ENCODE data around the gene IFT81.
A peak's percentile ranks its signal among the peaks of the same experiment; 100 is the strongest.
"Not testable (repeated sequence)": the region's sequence is repeated elsewhere in the genome, so short reads cannot be mapped to it uniquely, and the experiment has no call there.

IFT81 gene, protein sequence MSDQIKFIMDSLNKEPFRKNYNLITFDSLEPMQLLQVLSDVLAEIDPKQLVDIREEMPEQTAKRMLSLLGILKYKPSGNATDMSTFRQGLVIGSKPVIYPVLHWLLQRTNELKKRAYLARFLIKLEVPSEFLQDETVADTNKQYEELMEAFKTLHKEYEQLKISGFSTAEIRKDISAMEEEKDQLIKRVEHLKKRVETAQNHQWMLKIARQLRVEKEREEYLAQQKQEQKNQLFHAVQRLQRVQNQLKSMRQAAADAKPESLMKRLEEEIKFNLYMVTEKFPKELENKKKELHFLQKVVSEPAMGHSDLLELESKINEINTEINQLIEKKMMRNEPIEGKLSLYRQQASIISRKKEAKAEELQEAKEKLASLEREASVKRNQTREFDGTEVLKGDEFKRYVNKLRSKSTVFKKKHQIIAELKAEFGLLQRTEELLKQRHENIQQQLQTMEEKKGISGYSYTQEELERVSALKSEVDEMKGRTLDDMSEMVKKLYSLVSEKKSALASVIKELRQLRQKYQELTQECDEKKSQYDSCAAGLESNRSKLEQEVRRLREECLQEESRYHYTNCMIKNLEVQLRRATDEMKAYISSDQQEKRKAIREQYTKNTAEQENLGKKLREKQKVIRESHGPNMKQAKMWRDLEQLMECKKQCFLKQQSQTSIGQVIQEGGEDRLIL

DNA sequence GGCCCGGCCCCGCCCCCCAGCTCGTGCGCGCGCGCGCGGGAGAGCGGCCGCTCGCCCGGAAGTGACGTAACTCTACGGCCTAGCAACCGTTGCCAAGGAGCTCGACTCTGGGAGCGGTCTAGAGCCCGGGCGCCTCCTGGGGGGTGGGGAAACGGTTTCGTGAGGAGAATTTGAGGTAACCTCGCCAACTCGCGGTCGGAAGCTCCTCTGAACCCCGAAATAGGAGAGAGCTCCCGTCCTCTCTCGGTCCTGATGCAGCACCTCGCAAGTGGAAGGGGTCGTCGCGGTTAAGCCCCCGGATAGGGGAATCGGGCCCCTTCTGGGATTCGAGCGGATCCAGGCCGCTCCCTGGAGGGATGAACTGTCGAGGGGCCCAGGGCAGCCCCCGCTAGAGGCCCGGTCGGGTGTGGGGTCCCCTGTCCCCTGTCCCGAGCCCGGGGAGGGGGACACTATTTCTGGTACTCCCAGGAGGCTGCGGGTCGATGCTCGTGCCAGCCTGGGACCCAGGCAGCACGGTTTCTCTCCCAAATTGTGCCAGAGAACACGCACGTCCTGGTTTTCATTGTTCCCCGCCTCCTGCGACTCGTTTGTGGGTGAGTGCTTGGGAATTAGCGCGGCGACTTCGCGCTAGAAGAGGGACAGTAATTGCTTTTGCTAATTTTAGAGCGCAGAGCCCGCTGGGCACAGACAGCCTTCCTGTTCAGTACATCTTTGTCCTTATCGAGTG, at the start of gene IFT81:
TSS of gene IFT81 (plus strand) at position 89 of the 727 bp plus-strand sequence. CDS start 3,024 bp downstream, outside the sequence.
- H3K27me3 Mint-ChIP-seq, result peaks cover 4% of the 10 kb centered on the region
- peaks cover 1% of the 10 kb centered on the region for H3K36me3 Mint-ChIP-seq (ENCODE audit: low read depth)
- H3K27ac Mint-ChIP-seq, result peak within 1 kb of the TSS; percentile 89
- peak within 1 kb of the TSS; percentile 90 for H3K4me3 Mint-ChIP-seq
- H3K4me1 Mint-ChIP-seq (ENCODE audit: low read depth), result peaks cover 9% of the 10 kb centered on the region
- DNase-seq, result peak; percentile 97
- no peaks in the 10 kb centered on the region for H3K9me3 Mint-ChIP-seq

DNA sequence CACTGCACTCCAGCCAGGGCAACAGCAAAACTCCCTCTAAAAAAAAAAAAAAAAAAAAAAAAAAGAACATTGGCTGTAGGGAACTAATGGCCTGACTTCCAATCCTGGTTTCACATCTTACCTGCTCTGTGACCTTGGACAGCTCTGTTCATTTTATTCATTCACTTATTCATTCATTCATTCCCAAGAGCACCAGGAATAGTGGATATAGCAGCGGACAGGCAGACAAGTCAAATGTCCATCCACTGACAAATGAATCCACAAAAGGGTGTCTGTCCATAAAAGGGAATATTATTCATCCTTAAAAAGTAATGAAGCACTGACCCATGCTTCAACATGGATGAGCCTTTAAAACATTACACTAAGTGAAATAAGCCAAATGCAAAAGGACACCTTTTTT, 48.3 kb upstream of the IFT81 start:
- Mint-ChIP-seq H3K4me3 (no peak overlapping the region), H3K36me3 (ENCODE audit: low read depth) (peaks cover 3% of the 10 kb centered on the region), H3K9me3 (peaks cover 3% of the 10 kb centered on the region), H3K27ac (no peak overlapping the region), H3K4me1 (ENCODE audit: low read depth) (peaks cover 67% of the 10 kb centered on the region), H3K27me3 (no peaks in the 10 kb centered on the region)
- no peak for DNase-seq

DNA sequence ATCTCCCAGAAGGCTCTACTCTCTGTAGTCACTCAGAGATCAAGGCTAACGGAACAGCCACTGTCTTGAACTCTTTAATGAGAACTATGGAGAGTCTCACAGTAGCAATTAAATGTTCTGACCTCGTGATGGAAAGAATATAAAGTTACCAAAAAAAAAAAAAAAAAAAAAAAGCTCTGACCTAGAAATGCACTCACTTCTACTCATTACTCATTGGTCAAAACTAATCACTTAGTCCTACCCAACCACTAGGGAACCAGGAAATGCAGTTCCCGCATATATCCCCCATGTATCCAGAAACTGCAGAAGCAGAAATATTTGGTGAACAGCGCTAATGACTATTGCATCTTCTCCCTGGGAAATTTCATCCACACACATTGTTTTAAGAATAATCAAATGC, 46.4 kb upstream of the IFT81 start:
- H3K4me3 Mint-ChIP-seq, result no peak overlapping the region
- H3K27me3 Mint-ChIP-seq, result no peaks in the 10 kb centered on the region
- H3K27ac Mint-ChIP-seq, result peak overlapping the region; percentile 97
- H3K4me1 Mint-ChIP-seq (ENCODE audit: low read depth), result peaks cover 56% of the 10 kb centered on the region
- H3K9me3 Mint-ChIP-seq, result peaks cover 3% of the 10 kb centered on the region
- peaks cover 3% of the 10 kb centered on the region for H3K36me3 Mint-ChIP-seq (ENCODE audit: low read depth)
- DNase-seq, result no peak

DNA sequence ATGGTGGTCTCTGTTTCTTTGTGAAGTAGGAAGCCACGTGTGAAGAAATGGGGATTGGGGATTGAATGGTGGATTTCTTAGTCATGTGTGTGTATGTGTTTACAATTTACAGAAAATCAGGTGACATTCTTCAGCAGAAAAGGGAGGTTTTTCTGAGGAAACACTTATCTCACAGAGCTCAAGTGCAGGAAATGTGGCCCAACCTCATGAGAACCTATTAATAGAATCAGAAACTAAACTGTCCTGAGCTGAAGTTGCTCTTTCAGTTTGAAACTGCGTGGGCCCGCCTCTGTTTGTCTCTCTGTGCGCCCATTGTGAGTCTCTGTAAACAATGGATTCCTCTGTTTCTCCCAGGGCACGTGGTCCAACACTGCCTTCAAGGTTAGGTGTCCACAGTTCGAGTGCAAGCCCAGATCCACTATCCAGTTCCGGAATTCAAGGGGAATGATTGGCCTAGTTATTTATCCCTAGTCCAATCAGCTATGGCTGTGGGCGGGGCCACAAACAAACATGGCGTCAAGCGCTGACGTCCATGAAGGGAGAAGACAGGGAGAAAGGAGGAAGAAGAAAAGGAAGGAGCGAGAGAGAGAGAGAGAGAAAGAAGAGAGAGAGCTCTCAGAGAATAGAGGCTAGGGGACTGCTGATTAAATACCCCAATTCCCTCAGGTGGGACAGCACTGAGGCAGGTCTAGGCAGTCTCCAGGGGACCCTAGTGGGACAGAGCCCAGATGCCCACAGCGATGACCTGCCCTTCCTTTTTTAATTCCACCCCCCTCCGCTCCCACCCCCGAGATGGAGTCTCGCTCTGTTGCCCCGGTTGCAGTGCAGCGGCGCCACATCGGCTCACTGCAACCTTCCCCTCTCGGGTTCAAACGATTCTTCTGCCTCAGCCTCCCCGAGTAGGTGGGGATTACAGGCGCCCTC, 44.4 kb upstream of the IFT81 start:
- H3K27me3 Mint-ChIP-seq, result no peaks in the 10 kb centered on the region
- peaks cover 37% of the 10 kb centered on the region for H3K4me1 Mint-ChIP-seq (ENCODE audit: low read depth)
- DNase-seq, result peak; percentile 80
- peaks cover 3% of the 10 kb centered on the region for H3K36me3 Mint-ChIP-seq (ENCODE audit: low read depth)
- peak overlapping the region; percentile 97 for H3K27ac Mint-ChIP-seq
- H3K9me3 Mint-ChIP-seq, result peaks cover 3% of the 10 kb centered on the region
- H3K4me3 Mint-ChIP-seq, result peak overlapping the region; percentile 36

DNA sequence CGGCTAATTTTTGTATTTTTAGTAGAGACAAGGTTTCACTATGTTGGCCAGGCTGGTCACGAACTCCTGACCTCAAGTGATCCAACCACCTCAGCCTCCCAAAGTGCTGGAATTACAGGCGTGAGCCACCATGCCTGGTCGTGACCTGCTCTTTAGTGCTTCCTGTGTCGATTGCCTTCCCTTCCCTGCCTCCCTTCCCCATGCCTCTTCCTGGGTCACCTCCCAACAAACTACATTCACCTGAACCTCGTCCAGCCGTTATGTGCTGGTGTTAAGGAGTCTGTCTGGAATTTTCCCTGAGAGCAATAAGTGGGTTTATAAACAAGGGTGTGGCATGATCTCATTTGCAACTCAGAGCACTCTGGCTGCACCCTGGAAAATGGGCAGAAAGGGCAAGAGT, 43.7 kb upstream of the IFT81 start:
- DNase-seq, result no peak
- no peaks in the 10 kb centered on the region for H3K27me3 Mint-ChIP-seq
- H3K4me1 Mint-ChIP-seq (ENCODE audit: low read depth), result peaks cover 35% of the 10 kb centered on the region
- peak overlapping the region; percentile 41 for H3K27ac Mint-ChIP-seq
- peaks cover 3% of the 10 kb centered on the region for H3K9me3 Mint-ChIP-seq
- peaks cover 3% of the 10 kb centered on the region for H3K36me3 Mint-ChIP-seq (ENCODE audit: low read depth)
- no peak overlapping the region for H3K4me3 Mint-ChIP-seq

DNA sequence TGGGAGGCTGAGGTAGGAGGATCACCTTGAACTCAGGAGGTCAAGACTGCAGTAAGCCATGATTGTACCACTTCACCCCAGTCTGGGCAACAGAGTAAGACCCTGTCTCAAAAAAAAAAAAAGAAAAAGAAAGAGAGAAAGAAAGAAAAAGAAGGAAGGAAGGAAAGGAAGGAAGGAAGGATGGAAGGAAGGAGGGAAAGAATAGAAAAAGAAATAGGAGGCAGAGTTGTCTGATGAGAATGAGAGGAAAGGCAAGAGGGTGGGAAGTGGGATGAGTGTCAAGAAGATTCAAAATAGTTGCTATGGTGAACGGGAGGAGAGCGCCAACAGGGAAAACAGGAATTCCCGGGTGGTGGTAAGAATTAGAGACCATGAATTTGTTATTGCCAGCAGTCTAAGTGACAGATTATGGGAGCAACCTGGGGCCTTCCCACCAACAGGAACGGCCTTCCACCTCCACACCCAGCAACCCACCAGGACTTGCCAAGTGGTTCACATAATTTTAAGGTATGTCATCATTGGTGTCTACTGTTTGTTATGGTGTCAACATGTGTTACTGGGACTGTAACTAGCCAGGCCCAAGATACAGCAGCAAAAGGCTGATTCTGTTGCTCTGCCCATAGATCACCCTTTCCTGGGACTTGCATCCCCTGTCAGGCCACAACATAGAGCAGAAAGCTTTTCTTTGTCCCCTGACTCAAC, 39.7 kb upstream of the IFT81 start:
- no peaks in the 10 kb centered on the region for H3K36me3 Mint-ChIP-seq (ENCODE audit: low read depth)
- H3K9me3 Mint-ChIP-seq, result peaks cover 3% of the 10 kb centered on the region
- H3K4me3 Mint-ChIP-seq, result no peak overlapping the region
- no peak overlapping the region for H3K27ac Mint-ChIP-seq
- peaks cover 13% of the 10 kb centered on the region for H3K4me1 Mint-ChIP-seq (ENCODE audit: low read depth)
- no peaks in the 10 kb centered on the region for H3K27me3 Mint-ChIP-seq
- DNase-seq, result no peak

DNA sequence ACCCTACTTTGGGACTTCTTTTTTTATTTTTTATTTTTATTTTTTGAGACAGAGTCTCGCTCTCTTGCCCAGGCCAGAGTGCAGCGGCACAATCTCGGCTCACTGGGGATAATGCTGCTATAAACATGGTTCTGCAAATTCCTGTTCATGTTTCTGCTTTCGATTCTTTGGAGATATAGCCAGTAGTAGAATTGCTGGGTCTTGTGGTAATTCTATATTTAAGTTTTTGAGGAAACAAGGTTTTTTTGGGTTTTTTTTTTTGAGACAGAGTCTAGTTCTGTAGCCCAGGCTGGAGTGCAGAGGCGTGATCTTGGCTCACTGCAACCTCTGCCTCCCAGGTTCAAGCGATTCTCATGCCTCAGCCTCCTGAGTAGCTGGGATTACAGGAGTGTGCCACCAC, 35.9 kb upstream of the IFT81 start:
- H3K4me3 Mint-ChIP-seq; H3K4me1 Mint-ChIP-seq (ENCODE audit: low read depth); H3K27ac Mint-ChIP-seq; H3K36me3 Mint-ChIP-seq (ENCODE audit: low read depth); DNase-seq; H3K9me3 Mint-ChIP-seq: not testable (repeated sequence)
- peaks cover 11% of the 10 kb centered on the region for H3K27me3 Mint-ChIP-seq

DNA sequence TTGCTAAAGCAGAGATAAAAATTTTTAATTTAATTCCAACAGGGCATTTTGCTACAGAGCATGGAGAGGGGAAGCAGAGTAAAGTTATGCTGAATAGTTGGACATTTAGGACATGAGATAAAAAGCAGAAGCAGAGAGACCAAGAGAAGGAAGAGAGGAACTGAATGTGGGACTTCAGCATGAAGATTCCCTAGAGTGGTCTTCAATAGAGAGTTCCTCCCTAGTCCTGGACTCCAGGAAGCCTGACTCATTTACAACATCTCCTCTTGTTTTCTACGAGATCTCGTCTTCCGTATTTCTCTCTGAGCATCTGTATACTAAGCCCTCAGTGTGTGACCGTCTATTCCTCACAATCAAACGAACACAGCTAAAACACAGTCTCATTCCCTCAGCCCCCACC, 35.2 kb upstream of the IFT81 start:
- Mint-ChIP-seq H3K9me3 (no peaks in the 10 kb centered on the region), H3K27me3 (peaks cover 15% of the 10 kb centered on the region), H3K27ac (no peak overlapping the region), H3K4me1 (ENCODE audit: low read depth) (no peaks in the 10 kb centered on the region), H3K36me3 (ENCODE audit: low read depth) (no peaks in the 10 kb centered on the region), H3K4me3 (no peak overlapping the region)
- no peak for DNase-seq

DNA sequence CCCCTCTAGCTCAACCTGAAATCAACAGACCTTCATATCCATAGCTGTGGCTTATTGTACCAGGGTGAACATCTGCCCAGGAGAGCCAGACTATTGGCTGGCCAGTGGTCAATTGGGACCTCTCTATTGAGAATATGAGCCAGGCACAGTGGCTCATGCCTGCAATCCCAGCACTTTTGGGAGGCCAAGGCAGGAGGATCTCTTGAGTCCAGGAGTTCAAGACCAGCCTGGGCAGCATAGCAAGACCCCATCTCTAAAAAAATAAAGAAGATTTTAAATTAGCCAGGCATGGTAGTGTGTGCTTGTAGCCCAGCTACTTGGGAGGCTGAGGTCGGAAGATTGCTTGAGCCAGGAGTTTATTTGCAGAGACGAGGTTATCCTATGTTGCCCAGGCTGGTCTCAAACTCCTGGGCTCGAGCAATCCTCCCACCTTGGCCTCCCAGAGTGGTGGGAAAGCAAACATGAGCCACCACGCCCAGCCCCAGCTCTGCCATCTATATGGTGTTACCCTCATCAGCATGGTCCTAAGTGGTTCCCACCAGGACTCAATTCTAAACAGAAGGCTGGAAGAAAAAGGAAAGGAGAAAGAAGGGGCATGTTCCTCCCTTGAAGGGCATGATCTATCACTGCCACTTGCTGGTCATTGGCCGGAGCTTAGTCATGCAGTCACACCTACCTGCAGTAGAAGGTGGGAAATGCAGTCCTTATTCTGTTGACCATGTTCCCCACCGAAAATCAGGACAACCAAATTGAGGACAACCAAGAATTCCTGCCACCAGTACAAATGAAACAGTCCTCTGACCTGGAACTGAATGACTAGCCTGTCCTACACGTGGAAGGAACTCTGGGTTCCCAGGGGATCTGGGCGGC, 33.7 kb upstream of the IFT81 start:
- H3K36me3 Mint-ChIP-seq (ENCODE audit: low read depth), result no peaks in the 10 kb centered on the region
- H3K27me3 Mint-ChIP-seq, result peaks cover 15% of the 10 kb centered on the region
- DNase-seq, result no peak
- H3K4me1 Mint-ChIP-seq (ENCODE audit: low read depth), result no peaks in the 10 kb centered on the region
- H3K27ac Mint-ChIP-seq, result no peak overlapping the region
- H3K9me3 Mint-ChIP-seq, result no peaks in the 10 kb centered on the region
- no peak overlapping the region for H3K4me3 Mint-ChIP-seq

DNA sequence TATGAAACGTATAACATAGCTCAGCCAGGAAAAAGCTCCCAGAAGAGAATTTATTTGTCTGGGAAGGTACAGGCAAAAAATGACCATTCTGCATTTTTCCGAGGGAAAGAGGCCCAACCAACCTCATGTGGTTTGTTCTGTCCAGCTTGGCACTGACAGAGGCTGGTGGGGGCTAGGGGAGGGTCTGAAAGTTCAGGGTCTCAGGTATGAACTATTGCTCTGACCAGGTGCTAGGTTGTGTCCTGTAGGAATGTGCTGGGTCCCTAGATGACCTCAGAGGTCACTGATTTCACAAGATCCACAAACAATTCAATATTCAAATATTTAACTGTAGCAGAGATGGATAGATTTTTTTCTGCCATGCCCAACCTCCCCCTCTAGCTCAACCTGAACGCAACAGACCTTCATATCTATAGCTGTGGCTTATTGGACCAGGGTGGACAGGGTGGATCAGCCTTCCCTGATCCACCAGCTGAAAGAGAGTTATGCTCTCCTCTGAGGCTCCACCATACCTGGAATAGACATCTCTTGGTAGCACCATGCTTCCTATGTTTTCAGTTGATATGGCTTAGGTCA, 32.9 kb upstream of the IFT81 start:
- no peaks in the 10 kb centered on the region for H3K36me3 Mint-ChIP-seq (ENCODE audit: low read depth)
- no peak overlapping the region for H3K27ac Mint-ChIP-seq
- no peaks in the 10 kb centered on the region for H3K9me3 Mint-ChIP-seq
- peaks cover 15% of the 10 kb centered on the region for H3K27me3 Mint-ChIP-seq
- no peak overlapping the region for H3K4me3 Mint-ChIP-seq
- no peaks in the 10 kb centered on the region for H3K4me1 Mint-ChIP-seq (ENCODE audit: low read depth)
- DNase-seq, result no peak

DNA sequence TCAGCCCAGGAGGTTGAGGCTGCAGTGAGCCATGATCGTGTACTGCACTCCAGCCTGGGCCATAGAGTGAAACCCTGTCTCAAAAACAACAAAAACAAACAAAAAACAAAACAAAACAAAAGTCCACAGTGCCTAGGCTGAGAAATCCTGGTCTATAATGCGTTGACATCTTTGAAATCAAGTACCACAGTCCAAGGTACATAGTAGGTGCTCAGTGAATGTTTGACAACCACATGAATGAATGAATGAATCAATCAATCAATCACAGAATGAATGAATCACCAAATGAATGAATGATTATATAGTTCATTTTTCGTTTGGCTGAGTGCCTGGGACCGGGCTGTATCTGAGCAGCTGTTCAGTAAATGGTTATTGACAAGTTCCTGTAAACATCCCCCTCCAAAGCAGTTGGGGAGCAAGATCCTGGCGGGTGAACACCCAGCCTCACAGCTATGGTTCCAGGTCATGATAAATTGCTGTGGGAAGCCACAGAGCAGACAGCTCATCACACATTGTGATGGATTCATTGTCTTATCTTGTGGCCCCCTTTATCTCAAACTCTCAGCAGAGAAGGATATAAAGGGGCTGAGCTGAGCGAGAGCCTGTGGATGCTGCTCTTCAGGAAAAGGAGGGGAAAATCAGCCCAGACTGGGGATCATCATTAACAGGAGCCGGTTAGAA, 30.4 kb upstream of the IFT81 start:
- peaks cover 15% of the 10 kb centered on the region for H3K27me3 Mint-ChIP-seq

DNA sequence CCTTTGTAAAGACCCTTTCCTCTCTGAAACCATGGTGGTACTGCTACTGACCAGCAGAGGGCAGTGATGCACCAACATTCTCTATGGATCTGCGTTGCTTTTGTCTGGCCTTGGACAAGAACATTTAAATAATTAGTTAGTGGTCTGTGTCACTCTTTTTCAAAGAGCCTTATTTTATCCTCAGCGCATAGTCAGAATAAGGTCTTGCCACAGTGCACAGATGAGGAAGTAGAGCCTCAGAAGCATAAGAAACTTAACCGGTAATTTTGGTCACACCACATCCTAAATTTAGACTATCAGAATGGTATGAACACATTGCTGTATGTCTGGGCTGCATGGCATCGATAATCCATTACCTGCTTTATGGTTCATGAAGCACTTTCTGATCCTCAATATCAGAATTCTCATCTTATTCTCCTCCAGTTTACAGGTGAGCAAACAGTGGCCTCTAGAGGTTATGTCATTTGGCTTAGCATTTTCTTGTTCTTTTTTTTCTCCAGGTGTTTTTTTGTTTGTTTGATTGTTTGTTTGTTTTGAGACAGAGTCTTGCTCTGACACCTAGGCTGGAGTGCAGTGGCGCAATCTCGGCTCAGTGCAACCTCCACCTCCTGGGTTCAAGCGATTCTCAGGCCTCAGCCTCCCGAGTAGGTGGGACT, 23.7 kb upstream of the IFT81 start:
- peak; percentile 59 for DNase-seq
- Mint-ChIP-seq H3K9me3 (no peaks in the 10 kb centered on the region), H3K27me3 (no peaks in the 10 kb centered on the region), H3K4me3 (no peak overlapping the region), H3K36me3 (ENCODE audit: low read depth) (no peaks in the 10 kb centered on the region), H3K27ac (no peak overlapping the region), H3K4me1 (ENCODE audit: low read depth) (peaks cover 10% of the 10 kb centered on the region)

More for the DNA sequence above, 30.4 kb upstream of the IFT81 start:
- no peaks in the 10 kb centered on the region for H3K36me3 Mint-ChIP-seq (ENCODE audit: low read depth)
- H3K27ac Mint-ChIP-seq, result no peak overlapping the region
- no peak overlapping the region for H3K4me3 Mint-ChIP-seq
- no peak for DNase-seq
- no peaks in the 10 kb centered on the region for H3K9me3 Mint-ChIP-seq
- no peaks in the 10 kb centered on the region for H3K4me1 Mint-ChIP-seq (ENCODE audit: low read depth)
